T-helper 2 cell treated with Interferon-gamma antibody and Interleukin-4, amounts not matched to agents 100 ng/mL and 5 ng/mL, for 36 hours (primary cell): ENCODE measurements around the gene DTX2. TPM values are rescaled to one million over a fixed set of nuclear protein-coding genes. Genes with fewer than 3 reads are reported as not detected.
"Not testable (repeated sequence)": the region's sequence is repeated elsewhere in the genome, so short reads cannot be mapped to it uniquely, and the experiment has no call there.

Experiments used
- intact Hi-C: fragments of 100-400 bp; cut with micrococcal nuclease; formaldehyde crosslinking; loops from one replicate; pipeline ENCODE4 v1.15.1; 2023
- total RNA-seq: library from RNA; stranded (reverse); gene quantifications from 2 replicates; pipeline ENCODE4 v1.2.3, GENCODE V29; 2022

DTX2 gene
- total RNA-seq, 1 donor from 2014 or later: 29.2 TPM

GRCh38 chr7:76511200-76511910, 49.8 kb downstream of the DTX2 start:
- intact Hi-C loops: not testable (repeated sequence)

- intact Hi-C loops: not testable (repeated sequence)
These were observed 50.7 kb downstream of the DTX2 start for GRCh38 chr7:76511911-76512885.

- intact Hi-C loops: no loop called here
These were observed 51.7 kb downstream of the DTX2 start for GRCh38 chr7:76512941-76513816.

GRCh38 chr7:76513817-76514799, 52.6 kb downstream of the DTX2 start:
- intact Hi-C loops: no loop called here

DNA sequence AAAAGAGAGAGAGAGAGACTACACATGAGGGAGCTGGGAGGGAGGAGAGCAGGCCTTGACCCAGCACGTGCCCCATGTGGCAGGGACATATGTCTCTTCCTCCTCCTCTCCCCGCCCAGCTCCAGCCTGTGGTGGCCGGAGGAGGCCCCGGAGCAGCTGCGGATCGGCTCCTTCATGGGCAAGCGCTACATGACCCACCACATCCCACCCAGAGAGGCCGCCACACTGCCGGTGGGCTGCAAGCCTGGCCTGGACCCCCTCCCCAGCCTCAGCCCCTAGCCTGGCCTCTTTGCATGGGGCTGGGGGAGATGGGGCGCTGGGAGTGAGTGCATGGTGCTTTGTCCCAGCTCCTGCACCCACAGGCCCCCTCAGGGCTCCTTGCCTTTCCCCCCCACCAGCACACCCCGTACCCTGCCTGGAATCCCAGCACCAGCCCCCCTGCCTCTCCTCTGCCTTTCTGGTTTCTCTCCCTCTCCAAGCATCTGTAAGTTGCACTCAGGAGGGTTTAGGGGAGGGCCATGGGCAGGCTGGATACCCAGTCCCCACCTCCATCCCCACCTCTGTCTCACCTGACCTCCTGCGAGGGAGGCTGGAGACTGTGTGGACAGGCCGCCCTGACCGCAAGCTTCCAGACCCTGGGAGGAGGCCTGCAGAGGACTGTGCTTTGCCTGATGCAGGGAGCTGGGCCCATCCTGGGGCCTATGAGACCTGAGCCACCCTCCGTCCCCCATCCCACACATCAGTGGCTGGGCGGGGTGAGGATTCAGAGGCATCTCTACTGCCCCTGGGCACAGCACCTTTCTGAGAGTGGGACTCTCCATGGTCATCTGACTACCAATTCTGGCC, 53.6 kb downstream of the DTX2 start:
- intact Hi-C loops: no loop called here

GRCh38 chr7:76515999-76516443, 54.5 kb downstream of the DTX2 start:
- intact Hi-C loops: no loop called here

- intact Hi-C loops: not testable (repeated sequence)
These were observed 55.4 kb downstream of the DTX2 start for GRCh38 chr7:76516932-76517331.

- intact Hi-C loops: not testable (repeated sequence)
These were observed 64.7 kb downstream of the DTX2 start for GRCh38 chr7:76526183-76526582.

DNA sequence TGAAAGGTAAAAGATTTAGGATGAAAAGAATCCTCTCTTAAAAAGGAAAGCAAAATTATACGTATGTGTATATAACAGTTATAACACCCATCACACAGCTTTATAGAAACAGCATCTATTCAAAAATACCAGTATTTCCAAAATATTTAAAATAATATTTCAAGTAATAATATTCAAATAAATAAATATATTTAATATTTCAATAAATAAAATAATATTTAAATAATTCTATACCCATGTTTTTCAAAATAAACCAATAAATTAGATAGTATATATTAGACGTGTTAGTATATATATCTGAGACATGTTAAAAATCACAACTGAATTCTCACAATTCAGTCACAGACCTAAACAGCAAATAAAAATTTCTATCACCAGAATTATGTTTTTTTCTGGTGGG, 70.1 kb downstream of the DTX2 start:
- intact Hi-C loops: not testable (repeated sequence)

- intact Hi-C loops: not testable (repeated sequence)
These were observed 81.7 kb downstream of the DTX2 start, which contains the start of gene SPDYE16 for GRCh38 chr7:76543197-76543596. TSS of gene SPDYE16 (minus strand) at chr7:76543297. CDS start at chr7:76541459, 1,838 bp downstream.

GRCh38 chr7:76549025-76549854, 87.7 kb downstream of the DTX2 start:
- intact Hi-C loops: not testable (repeated sequence)

GRCh38 chr7:76549855-76550248, 88.3 kb downstream of the DTX2 start:
- intact Hi-C loops: not testable (repeated sequence)

DNA sequence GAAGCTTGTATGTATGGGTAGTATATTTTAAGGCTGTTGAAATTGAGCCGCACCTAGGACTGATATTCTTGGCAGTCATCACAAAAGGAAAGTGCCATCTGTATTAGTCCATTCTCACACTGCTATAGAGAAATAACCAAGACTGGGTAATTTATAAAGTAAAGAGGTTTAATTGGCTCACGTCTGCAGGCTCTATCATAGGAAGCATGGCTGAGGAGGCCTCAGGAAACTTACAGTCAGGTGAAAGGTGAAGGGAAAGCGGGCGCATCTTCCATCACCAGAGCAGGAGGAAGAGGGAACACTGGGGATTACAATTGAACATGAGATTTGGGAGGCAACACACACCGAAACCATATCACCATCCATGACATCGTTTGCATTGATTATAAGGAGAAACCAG, 90.5 kb downstream of the DTX2 start:
- intact Hi-C loops: not testable (repeated sequence)

Other genes starting within 250 kb of the DTX2 start
- gene HSPB1, start 159.0 kb upstream of the DTX2 start, total RNA-seq: 57.9 and 59.2 TPM in 2 replicates
- 104 and 106 TPM in 2 replicates for gene YWHAG, start 102.7 kb upstream of the DTX2 start, total RNA-seq
- gene SSC4D, start 52.0 kb upstream of the DTX2 start, total RNA-seq: 0.48 and 0.50 TPM in 2 replicates
- gene ZP3, start 36.8 kb upstream of the DTX2 start, total RNA-seq: 3.3 and 4.5 TPM in 2 replicates
- gene UPK3B, start 48.8 kb downstream of the DTX2 start, total RNA-seq: 1.1 and 1.2 TPM in 2 replicates
- gene SPDYE16, start 81.6 kb downstream of the DTX2 start, total RNA-seq: 0.25 and 0.59 TPM in 2 replicates
- gene POMZP3, start 165.6 kb downstream of the DTX2 start, total RNA-seq: 6.2 and 7.8 TPM in 2 replicates